HG02885 (cell line): ENCODE results near the gene STX5.
"Not testable (repeated sequence)": the region's sequence is repeated elsewhere in the genome, so short reads cannot be mapped to it uniquely, and the experiment has no call there.

Experiments used
- ATAC-seq: cut with Tn5 transposase; IDR thresholded peaks from one replicate; pipeline ENCODE4 v1.9.1; 2021; ENCODE audit warnings: mild to moderate bottlenecking; ENCODE audit not compliant: unreplicated experiment, poor library complexity

The STX5 gene

GRCh38 chr11:62831520-62832335 is at the start of gene STX5:
Gene STX5 (minus strand): TSS chr11:62832051. CDS start chr11:62831243, 808 bp downstream.
- ATAC-seq, result peak; percentile 89

GRCh38 chr11:62880803-62881578 is 49.1 kb upstream of the STX5 start, which contains the start of gene SLC3A2:
Gene SLC3A2 (plus strand): TSS chr11:62880896. CDS start chr11:62881024, 128 bp downstream.
- peak; percentile 77 for ATAC-seq

- peak; percentile 33 for ATAC-seq
Observed at GRCh38 chr11:62880231-62880802, 48.5 kb upstream of the STX5 start.

GRCh38 chr11:62879235-62879978 is 47.6 kb upstream of the STX5 start:
- no peak for ATAC-seq

- ATAC-seq, result no peak
Observed at GRCh38 chr11:62876712-62877111, 44.9 kb upstream of the STX5 start.

- ATAC-seq, result no peak
Observed at GRCh38 chr11:62875698-62876478, 44.0 kb upstream of the STX5 start.

- no peak for ATAC-seq
Observed at GRCh38 chr11:62874851-62875250, 43.0 kb upstream of the STX5 start.

- ATAC-seq, result no peak
Observed at GRCh38 chr11:62865635-62866034, 33.8 kb upstream of the STX5 start.

- ATAC-seq, result no peak
Observed at GRCh38 chr11:62863687-62864335, 32.0 kb upstream of the STX5 start.

- ATAC-seq, result not testable (repeated sequence)
Observed at GRCh38 chr11:62861564-62862192, 29.8 kb upstream of the STX5 start.

- ATAC-seq, result peak; percentile 50
Observed at GRCh38 chr11:62860835-62861563, 29.1 kb upstream of the STX5 start.

- ATAC-seq, result not testable (repeated sequence)
Observed at GRCh38 chr11:62859281-62859703, 27.4 kb upstream of the STX5 start.

- ATAC-seq, result no peak
Observed at GRCh38 chr11:62858201-62858600, 26.4 kb upstream of the STX5 start.

GRCh38 chr11:62857541-62857982 is 25.7 kb upstream of the STX5 start:
- ATAC-seq, result no peak

GRCh38 chr11:62856333-62856895 is 24.6 kb upstream of the STX5 start:
- ATAC-seq, result no peak

GRCh38 chr11:62855571-62856332 is 23.9 kb upstream of the STX5 start:
- peak; percentile 88 for ATAC-seq
